GM06990 (cell line): ENCODE measurements around the gene NEUROG1.

Experiments used
- DNase-seq: peaks from one replicate; pipeline ENCODE4 v3.0.0-alpha.2; 2011; ENCODE audit not compliant: insufficient read length; ENCODE audit errors: extremely low read depth
- H3K27me3 ChIP-seq: replicated peaks from 2 replicates; pipeline ENCODE4 v1.6.0; 2011; ENCODE audit warnings: low read length; ENCODE audit not compliant: control insufficient read depth, insufficient read depth
- H3K36me3 ChIP-seq: 2 replicates; pipeline ENCODE4 v1.5.1; 2011; ENCODE audit warnings: low read length; ENCODE audit not compliant: control insufficient read depth, insufficient read depth
- H3K4me3 ChIP-seq: replicated peaks from 2 replicates; pipeline ENCODE4 v1.5.1; 2011; ENCODE audit warnings: low read depth, mild to moderate bottlenecking, control low read depth, low read length
- CTCF ChIP-seq: IDR thresholded peaks from 2 replicates; pipeline ENCODE4 v1.5.1; 2011; ENCODE audit warnings: low read length, control low read depth, mild to moderate bottlenecking, inconsistent platforms; ENCODE audit not compliant: insufficient read depth, poor library complexity, severe bottlenecking

NEUROG1 gene

GRCh38 chr5:135491038-135491551, 44.7 kb downstream of the NEUROG1 start:
- TF ChIP-seq CTCF: no peak
- Histone ChIP-seq H3K4me3 (no peak overlapping the region), H3K27me3 (peaks cover 10% of the 10 kb centered on the region), H3K36me3 (no peaks in the 10 kb centered on the region)
- DNase-seq: no peak

- TF ChIP-seq CTCF: no peak
- Histone ChIP-seq H3K4me3 (no peak overlapping the region), H3K27me3 (peaks cover 10% of the 10 kb centered on the region), H3K36me3 (no peaks in the 10 kb centered on the region)
- DNase-seq: no peak
Measured at GRCh38 chr5:135490245-135491037, 45.3 kb downstream of the NEUROG1 start.

GRCh38 chr5:135489466-135490244, 46.1 kb downstream of the NEUROG1 start:
- TF ChIP-seq CTCF: no peak
- Histone ChIP-seq H3K4me3 (no peak overlapping the region), H3K36me3 (no peaks in the 10 kb centered on the region), H3K27me3 (peaks cover 10% of the 10 kb centered on the region)
- no peak for DNase-seq

- Histone ChIP-seq H3K4me3 (no peak overlapping the region), H3K36me3 (no peaks in the 10 kb centered on the region), H3K27me3 (peaks cover 10% of the 10 kb centered on the region)
- no peak for TF ChIP-seq CTCF
- no peak for DNase-seq
Measured at GRCh38 chr5:135488727-135489465, 46.9 kb downstream of the NEUROG1 start.

GRCh38 chr5:135487839-135488514, 47.8 kb downstream of the NEUROG1 start:
- Histone ChIP-seq H3K36me3 (no peaks in the 10 kb centered on the region), H3K27me3 (peaks cover 10% of the 10 kb centered on the region), H3K4me3 (no peak overlapping the region)
- TF ChIP-seq CTCF: no peak
- DNase-seq: no peak
